K562 (cell line): ENCODE measurements around the gene PRDM2. TPM values are rescaled to one million over a fixed set of nuclear protein-coding genes. Genes with fewer than 3 reads are reported as not detected.

Experiments used
- ATF3 ChIP-seq, 2 experiments: fragments of 450-650 bp in 1 of 2; sonication (generic) in 1 of 2; formaldehyde crosslinking in 1 of 2; IDR thresholded peaks in 1 of 2; conservative IDR thresholded peaks in 1 of 2; 2 replicates each; pipeline versions ENCODE4 v1.6.1 to v1.8.1; 2016 to 2023; ENCODE audit warnings: mild to moderate bottlenecking in 2 of 2, moderate library complexity in 2 of 2, inconsistent platforms in 1 of 2, missing genetic modification reagents in 1 of 2
- CBX3 ChIP-seq, 2 experiments: IDR thresholded peaks; 1 replicate in 1 of 2; 2 replicates in 1 of 2; pipeline ENCODE4 v1.6.1; 2012; ENCODE audit warnings: inconsistent platforms in 2 of 2, low read length in 2 of 2, borderline replicate concordance in 1 of 2, control low read depth in 1 of 2
- CEBPB ChIP-seq: fragments of 450-650 bp; IDR thresholded peaks from 2 replicates; pipeline ENCODE4 v1.6.1; 2016; ENCODE audit warnings: missing genetic modification characterization, missing compliant biosample characterization
- CHCHD3 ChIP-seq: fragments of 250-450 bp; sonication (Bioruptor Pico); IDR thresholded peaks from 2 replicates; pipeline ENCODE4 v2.1.2; 2022; ENCODE audit warnings: mild to moderate bottlenecking
- CHD1 ChIP-seq: fragments of 200-600 bp; sonication (generic); IDR thresholded peaks from one replicate; pipeline ENCODE4 v1.6.1; 2012; ENCODE audit warnings: mild to moderate bottlenecking, moderate library complexity, low read length, inconsistent platforms
- CREB3L1 ChIP-seq: fragments of 450-650 bp; IDR thresholded peaks from 2 replicates; pipeline ENCODE4 v1.6.1; 2014; ENCODE audit warnings: low read depth, mild to moderate bottlenecking, moderate library complexity, borderline replicate concordance
- CTCFL ChIP-seq: IDR thresholded peaks from 2 replicates; pipeline ENCODE4 v1.6.1; 2011; ENCODE audit warnings: borderline replicate concordance, low read depth, mild to moderate bottlenecking, moderate library complexity, low read length; ENCODE audit not compliant: insufficient read depth, poor library complexity, severe bottlenecking
- FOXK2 ChIP-seq, 2 experiments: fragments of 450-650 bp; IDR thresholded peaks in 1 of 2; conservative IDR thresholded peaks in 1 of 2; 2 replicates each; pipeline ENCODE4 v1.6.1; 2016; ENCODE audit warnings: low read depth in 2 of 2, mild to moderate bottlenecking in 1 of 2
- HSF4 ChIP-seq: fragments of 250-450 bp; sonication (Bioruptor Pico); IDR thresholded peaks from 2 replicates; pipeline ENCODE4 v2.1.2; 2022; ENCODE audit warnings: mild to moderate bottlenecking, moderate library complexity, borderline replicate concordance
- RUNX1 ChIP-seq: sonication (generic); IDR thresholded peaks from 2 replicates; pipeline ENCODE4 v1.6.1; 2016; ENCODE audit warnings: antibody characterized with exemption, low read depth
- SMC3 ChIP-seq: conservative IDR thresholded peaks from 2 replicates; pipeline ENCODE4 v1.6.1; 2011; ENCODE audit warnings: low read depth, low read length, improper control_type of control experiment; ENCODE audit not compliant: insufficient read depth
- SNRNP70 ChIP-seq: fragments of 200-400 bp; formaldehyde crosslinking; optimal IDR thresholded peaks from 2 replicates; pipeline ENCODE3; 2017; ENCODE audit warnings: low read depth, low read length
- SREBF2 ChIP-seq: sonication (generic); formaldehyde crosslinking; IDR thresholded peaks from 2 replicates; pipeline ENCODE4 v1.4.0; 2020; ENCODE audit warnings: mild to moderate bottlenecking, missing genetic modification reagents
- TAF15 ChIP-seq: fragments of 200-400 bp; formaldehyde crosslinking; IDR thresholded peaks from 2 replicates; pipeline ENCODE4 v1.6.1; 2017; ENCODE audit warnings: mild to moderate bottlenecking, low read depth, low read length, moderate library complexity
- WHSC1 ChIP-seq: IDR thresholded peaks from one replicate; pipeline ENCODE4 v1.6.1; 2012; ENCODE audit warnings: low read length, control low read depth, inconsistent platforms
- ZBTB8A ChIP-seq: fragments of 450-650 bp; IDR thresholded peaks from 2 replicates; pipeline ENCODE4 v1.6.1; 2018; ENCODE audit warnings: mild to moderate bottlenecking, moderate library complexity; ENCODE audit not compliant: partially characterized antibody
- ZFP36 ChIP-seq: fragments of 150-350 bp; IDR thresholded peaks from 2 replicates; pipeline ENCODE4 v1.6.1; 2018; ENCODE audit warnings: low read length, low read depth; ENCODE audit not compliant: partially characterized antibody
- ZNF143 ChIP-seq: sonication (generic); formaldehyde crosslinking; IDR thresholded peaks from 2 replicates; pipeline ENCODE4 v1.9.0; 2022; ENCODE audit warnings: mild to moderate bottlenecking, missing genetic modification reagents
- ZNF217 ChIP-seq: sonication (generic); formaldehyde crosslinking; IDR thresholded peaks from 2 replicates; pipeline ENCODE4 v1.8.0; 2022; ENCODE audit warnings: mild to moderate bottlenecking, missing genetic modification reagents
- ZNF740 ChIP-seq, 3 experiments: fragments of 200-800 bp in 1 of 3; sonication (Bioruptor generic) in 1 of 3; sonication (generic) in 1 of 3; formaldehyde crosslinking in 1 of 3; IDR thresholded peaks; 2 replicates each; pipeline versions ENCODE4 v1.6.1 to v1.8.0; 2016 to 2022; ENCODE audit warnings: mild to moderate bottlenecking in 2 of 3, missing compliant biosample characterization in 2 of 3, missing genetic modification characterization in 2 of 3, missing genetic modification reagents in 1 of 3
- ZNF79 ChIP-seq: fragments of 250-450 bp; sonication (Bioruptor Pico); IDR thresholded peaks from 2 replicates; pipeline ENCODE4 v1.4.0; 2020; ENCODE audit warnings: low read depth, mild to moderate bottlenecking, moderate library complexity
- polyA plus RNA-seq, 8 experiments: library from polyadenylated mRNA; depleted of rRNA in 4 of 8; stranded (reverse) in 5 of 8; unstranded in 3 of 8; fragments of >200 nt; fragmentation: Nextera tagmentation in 2 of 8; fragmentation: Illumina TruSeq in 1 of 8; extraction: Ambion mirVana in 2 of 8; extraction: Trizol in 1 of 8; gene quantifications; 2 replicates each; pipeline versions ENCODE4 v1.2.1 to v1.2.3, GENCODE V29; 2011 to 2014; ENCODE audit warnings: inconsistent platforms in 1 of 8, missing spikeins in 1 of 8
- total RNA-seq, 7 experiments: library from RNA; depleted of rRNA in 6 of 7; stranded (reverse); fragments of >200 nt in 6 of 7; fragmentation: Illumina TruSeq in 2 of 7; extraction: Trizol in 2 of 7; gene quantifications; 2 replicates each; pipeline versions ENCODE4 v1.2.1 to v1.2.3, GENCODE V29; 2011 to 2021; ENCODE audit warnings: low replicate concordance in 1 of 7

PRDM2 gene
- total and polyA plus RNA-seq, 9 of the 15 experiments (the other 6 are each of a cell fraction or from before 2014, with no cell fraction given), result 5.4 to 27.6 (median 12.5) TPM

GRCh38 chr1:13807209-13807608 is 107.2 kb downstream of the PRDM2 start (continued):
- TF ChIP-seq ZFP36, result no peak
- TF ChIP-seq HSF4, result no peak
- no peak for TF ChIP-seq CREB3L1
- no peak for TF ChIP-seq ATF3 (IDR thresholded peaks at IDR 0.05)
- no peak for TF ChIP-seq ATF3 (CRISPR knock-in tag; conservative IDR thresholded peaks at IDR 0.05)
- no peak for TF ChIP-seq ZNF79 (CRISPR knock-in tag)
- TF ChIP-seq CTCFL, result peak; percentile 56
- TF ChIP-seq SMC3, result peak; percentile 42; the same call in 1 of the 2 replicates
- no peak for TF ChIP-seq ZNF217
- no peak for TF ChIP-seq SREBF2 (CRISPR knock-in tag)
- TF ChIP-seq SNRNP70, result no peak
- 0 out of 4 replicates have a peak, but pooled peaks of 1 of the 2 experiments have one; percentile 32 for TF ChIP-seq FOXK2 (conservative IDR thresholded peaks at IDR 0.05 in 1 of 2, IDR thresholded peaks at IDR 0.05 in 1 of 2; ENCODE audit: low read depth in 2 of 2)
- no peak for TF ChIP-seq ZNF143 (CRISPR knock-in tag)
- TF ChIP-seq TAF15, result no peak
- TF ChIP-seq RUNX1, result no peak
- TF ChIP-seq CBX3 (IDR thresholded peaks at IDR 0.05; ENCODE audit: borderline replicate concordance in 1 of 2, low read length in 2 of 2), result no peak
- no peak for TF ChIP-seq WHSC1
- TF ChIP-seq ZNF740 (CRISPR knock-in tag; IDR thresholded peaks at IDR 0.05), result no peak
- no peak for TF ChIP-seq ZNF740 (tag; IDR thresholded peaks at IDR 0.05)
- no peak for TF ChIP-seq CHCHD3 (CRISPR knock-in tag)
- TF ChIP-seq ZBTB8A, result no peak
- no peak for TF ChIP-seq CHD1
- no peak for TF ChIP-seq CEBPB (tag)
